IPS-NIHi7 (cell line): ENCODE measurements around the gene HRC.
A peak's percentile ranks its signal among the peaks of the same experiment; 100 is the strongest.

Experiments
- DNase-seq: peaks from one replicate; pipeline ENCODE4 v3.0.0; 2012; ENCODE audit warnings: mixed read lengths; ENCODE audit errors: extremely low spot score

HRC gene

GRCh38 chr19:49160450-49161189 is 5.4 kb upstream of the HRC start:
- no peak for DNase-seq

- DNase-seq: peak; percentile 92
These were observed 2.4 kb upstream of the HRC start, which contains the start of gene TRPM4 for GRCh38 chr19:49157445-49158224. Gene TRPM4, plus strand, starts transcription at chr19:49157792. Its CDS starts 75 bp downstream, at chr19:49157867.

DNA sequence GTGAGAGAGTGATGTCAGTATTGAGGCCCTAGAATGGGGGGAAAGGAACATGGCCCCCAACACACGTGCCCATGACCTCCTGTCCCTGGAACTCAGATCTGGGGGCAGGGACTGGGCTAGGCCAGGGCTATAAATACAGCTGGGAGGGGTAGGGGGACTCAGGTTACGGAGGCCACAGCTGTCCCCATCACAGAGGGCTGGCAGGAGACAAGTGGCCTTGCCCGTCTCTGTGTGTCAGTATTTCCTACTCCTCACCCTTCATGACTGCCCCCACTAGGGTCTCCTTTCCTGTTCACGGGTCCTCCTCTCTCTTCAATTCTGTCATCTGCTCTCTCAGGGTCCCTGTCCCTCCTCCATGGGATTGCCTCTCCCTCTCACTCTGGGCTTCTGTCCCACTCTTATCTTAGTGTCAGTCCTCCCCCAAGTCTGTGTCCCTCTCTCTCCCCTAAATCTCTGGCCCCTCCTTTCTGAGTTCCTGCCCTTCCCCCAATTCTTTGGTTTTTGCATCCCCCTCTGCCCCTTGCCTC is 687 bp upstream of the HRC start:
- DNase-seq: no peak

- DNase-seq: no peak
These were observed 917 bp downstream of the HRC start for GRCh38 chr19:49154279-49154678.

DNA sequence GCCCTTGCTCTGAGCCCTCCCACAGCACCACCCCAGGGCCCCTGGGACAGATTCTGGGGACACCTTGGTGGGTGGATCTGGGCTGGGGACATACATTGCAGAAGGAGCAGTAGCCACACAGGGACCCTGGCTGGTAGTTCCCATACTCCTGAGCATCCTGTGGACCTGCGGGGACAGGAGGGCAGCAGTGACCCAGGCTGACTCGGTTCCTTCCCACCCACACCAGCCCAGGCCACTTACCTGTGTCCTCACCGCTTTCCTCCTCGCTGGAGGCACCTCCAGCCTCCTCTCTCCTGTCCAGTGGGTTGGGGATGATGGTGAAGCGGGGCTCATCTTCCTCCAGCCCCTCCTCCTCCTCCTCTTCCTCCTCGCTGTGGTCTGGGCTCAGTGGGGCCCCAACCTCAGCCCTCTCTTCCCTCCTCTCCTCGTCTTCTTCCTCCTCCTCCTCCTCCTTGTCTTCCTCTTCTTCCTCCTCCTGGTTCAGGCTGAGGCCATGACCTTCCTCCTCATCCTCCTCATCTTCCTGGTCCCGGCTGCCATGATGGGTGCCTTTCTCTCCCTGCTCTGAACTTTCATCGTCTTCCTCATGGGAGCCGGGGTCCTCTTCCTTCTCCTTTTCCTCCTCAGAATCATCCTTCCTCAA is 1.9 kb downstream of the HRC start:
- no peak for DNase-seq

- no peak for DNase-seq
These were observed 3.1 kb downstream of the HRC start for GRCh38 chr19:49152119-49152550.

GRCh38 chr19:49151267-49152118 is 3.7 kb downstream of the HRC start:
- peak; percentile 91 for DNase-seq

GRCh38 chr19:49150944-49151243 is 4.3 kb downstream of the HRC start:
- peak; percentile 6 for DNase-seq

DNA sequence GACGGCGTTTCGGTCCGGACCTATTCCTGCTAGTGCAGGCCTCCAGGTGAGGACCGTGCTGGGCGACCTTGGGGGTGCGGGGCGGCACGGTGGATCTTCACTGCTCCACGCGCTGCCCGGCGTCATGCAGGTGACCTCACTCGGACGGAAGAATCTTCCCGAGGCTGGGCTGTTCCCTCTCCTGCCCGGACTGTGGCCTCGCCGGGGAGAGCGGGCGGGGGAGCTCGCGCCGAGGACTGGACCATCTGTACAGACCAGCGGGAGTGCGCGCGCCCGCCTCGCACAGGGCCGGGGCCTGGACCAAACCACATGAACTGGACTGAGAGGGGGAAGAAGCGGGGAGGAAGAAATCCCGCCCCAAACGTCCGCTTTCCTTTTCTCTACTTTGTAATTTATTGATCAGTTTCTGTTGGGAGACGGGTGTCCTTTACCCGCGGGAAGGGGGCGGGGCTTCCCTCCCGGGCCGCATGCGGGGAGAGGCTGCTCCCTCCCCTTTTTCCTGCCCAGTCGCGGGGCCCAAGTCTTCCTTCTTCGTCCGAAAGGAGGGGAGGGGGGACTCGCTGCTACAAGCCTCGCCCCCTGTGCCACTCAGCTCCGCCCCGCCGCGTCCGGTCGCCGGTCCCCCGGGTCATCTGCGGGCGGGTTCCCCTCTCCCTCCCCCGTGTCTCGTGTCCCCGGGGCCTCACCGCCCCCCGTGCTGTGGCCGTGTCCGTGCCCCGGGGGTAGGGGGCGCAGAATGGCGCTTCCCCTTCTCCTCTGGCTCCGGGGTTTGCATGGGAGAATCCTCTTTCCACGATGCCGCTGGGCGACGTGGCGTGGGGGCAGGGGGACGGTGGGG is 4.9 kb downstream of the HRC start:
- DNase-seq: peak; percentile 74

GRCh38 chr19:49149652-49150105 is 5.5 kb downstream of the HRC start:
- peak; percentile 46 for DNase-seq

DNA sequence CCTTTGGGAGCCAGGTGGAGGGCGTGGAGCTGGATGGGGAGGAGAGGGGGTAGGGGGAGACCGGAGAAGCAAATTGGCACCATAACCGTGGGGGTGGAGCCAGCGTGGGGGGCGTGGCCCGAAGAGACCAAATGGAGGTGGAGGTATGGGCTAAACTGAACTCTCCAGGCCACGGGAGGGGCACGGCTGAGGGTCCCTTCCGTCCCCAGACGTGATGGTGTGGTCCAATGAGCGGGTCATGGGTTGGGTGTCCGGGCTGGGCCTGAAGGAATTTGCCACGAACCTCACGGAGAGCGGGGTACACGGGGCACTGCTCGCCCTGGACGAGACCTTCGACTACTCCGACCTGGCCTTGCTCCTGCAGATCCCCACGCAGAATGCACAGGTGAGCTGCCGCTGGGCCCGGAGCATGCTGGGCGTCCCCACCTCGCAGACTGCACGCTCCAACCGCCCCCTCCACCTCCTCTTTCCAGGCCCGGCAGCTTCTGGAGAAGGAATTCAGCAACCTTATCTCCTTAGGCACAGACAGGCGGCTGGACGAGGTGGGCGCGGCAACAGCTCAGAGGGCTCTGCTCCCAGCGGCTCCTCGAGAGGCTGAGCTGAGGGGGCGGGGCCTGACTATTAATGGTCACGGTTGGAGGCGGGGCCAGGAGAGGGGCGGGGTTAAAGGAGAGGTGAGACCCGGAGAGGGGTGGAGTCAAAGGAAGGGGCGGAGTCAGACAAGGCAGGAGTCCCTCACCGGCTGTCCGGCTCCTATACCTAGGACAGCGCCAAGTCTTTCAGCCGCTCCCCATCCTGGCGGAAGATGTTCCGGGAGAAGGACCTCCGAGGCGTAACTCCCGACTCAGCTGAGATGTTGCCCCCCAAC is 6.2 kb downstream of the HRC start:
- DNase-seq: peak; percentile 92

DNA sequence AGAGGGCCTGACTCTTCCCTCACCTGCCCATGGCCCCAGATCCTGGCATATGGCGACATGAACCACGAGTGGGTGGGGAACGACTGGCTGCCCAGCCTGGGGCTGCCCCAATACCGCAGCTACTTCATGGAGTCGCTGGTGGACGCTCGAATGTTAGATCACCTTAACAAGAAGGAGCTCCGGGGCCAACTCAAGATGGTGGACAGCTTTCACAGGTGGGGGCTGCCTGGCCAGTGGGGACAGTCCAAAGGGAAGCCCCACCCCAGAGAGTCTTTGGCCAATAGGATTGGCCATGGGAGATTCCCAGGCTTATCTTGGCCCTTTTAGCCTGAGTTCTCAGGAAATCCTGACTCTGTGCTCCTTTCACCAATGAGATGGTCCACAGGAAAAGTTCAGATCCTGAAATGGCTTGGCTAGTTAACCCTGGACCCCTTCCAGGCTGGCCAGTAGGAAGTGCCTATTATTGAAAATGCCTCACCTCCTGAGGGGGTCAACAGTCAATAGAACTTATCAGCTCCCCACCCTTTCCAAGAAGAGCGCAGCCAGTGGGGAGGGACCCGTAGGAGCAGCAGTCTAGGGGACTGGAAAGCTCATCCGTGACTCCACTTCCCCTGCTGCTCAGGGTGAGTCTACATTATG is 7.0 kb downstream of the HRC start:
- peak; percentile 6 for DNase-seq

DNA sequence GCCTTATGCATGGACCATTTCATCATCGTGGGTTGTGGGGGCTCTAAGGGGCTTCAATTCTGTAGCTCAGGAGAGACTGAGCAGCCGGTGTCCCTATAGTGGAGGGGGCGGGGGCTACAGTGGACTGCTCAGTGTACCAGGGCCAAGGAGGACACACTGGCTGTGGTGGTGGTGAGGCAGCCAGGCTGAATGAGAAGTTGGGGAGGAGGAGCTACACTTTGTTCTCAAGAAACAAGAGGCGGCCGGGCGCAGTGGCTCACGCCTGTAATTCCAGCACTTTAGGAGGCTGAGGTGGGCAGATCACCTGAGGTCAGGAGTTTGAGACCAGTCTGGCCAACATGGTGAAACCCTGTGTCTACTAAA is 8.8 kb downstream of the HRC start:
- peak; percentile 43 for DNase-seq

DNA sequence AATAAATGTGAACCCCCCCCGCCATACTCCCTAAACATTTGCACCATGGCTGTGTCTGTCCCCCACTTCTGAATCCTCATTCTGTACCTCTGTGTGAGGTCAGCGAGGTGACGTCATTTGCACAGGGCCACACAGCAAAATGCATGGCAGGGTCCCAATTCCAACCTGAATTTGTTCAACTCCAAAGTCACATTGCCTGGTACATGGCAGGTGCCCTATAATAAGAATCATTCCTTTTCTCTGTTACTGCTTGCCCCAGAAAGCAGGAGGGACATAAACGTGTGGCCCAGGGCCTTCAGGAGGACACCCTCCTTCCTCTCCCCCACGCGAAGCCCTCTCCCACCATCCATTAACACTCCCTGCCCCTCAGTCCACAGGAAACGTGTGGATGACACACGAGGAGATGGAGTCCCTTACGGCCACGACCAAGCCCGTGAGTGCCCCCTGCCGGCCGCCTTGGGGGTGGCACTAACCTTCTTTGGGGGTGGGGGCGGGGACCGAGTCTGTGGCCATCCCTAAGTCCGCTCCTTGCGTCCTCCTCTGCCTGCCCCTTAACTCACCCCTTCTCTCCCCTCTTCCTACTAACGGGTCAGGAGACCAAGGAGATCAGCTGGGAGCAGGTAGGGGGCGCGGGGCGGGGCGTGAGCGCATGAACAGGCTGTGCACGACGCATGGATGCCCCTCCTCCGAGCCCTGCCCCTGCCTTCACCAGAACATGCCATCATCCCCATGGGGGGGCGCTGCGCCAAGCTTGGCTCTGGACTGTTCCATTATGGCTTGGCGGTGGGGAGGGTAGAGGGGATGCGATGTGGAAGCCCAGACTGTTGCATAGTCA is 9.4 kb downstream of the HRC start:
- peak; percentile 76 for DNase-seq

DNA sequence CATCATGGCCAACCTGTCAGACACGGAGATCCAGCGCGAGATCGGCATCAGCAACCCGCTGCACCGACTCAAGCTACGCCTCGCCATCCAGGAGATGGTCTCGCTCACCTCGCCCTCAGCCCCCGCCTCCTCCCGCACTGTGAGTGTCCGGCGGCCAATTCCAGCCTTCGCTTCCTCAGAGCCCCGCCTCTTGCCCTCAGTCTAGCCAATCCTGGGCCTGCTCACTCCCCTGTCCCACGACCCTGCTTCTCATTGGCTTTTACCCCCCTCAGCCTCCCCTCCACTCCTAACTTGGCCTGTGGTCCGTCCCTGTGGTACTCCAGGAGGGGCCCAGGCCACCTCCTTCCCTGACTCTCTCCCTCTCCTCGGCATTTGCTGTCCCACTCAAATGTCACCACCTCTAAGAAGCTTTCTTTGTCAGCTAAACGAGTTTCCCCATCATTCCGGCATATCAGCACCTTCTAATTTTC is 12.3 kb downstream of the HRC start:
- peak; percentile 97 for DNase-seq

DNA sequence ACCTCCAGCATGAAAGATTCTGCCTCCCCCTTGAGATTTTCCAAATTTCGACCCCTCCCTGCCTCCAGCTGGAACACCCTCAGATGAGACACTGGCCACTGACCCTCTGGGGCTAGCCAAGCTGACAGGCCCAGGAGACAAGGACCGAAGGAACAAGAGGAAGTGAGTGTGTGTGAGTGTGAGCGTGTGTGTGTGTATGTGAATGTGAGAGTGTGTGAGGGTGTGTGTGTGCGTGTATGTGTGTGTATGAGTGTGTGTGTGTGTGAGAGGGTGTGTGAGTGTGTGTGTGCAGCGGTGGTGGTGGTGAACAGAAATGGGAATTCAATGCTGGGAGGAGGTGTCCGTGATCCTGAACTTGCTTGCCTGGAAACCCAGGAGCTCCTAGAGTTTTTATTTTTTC is 13.8 kb downstream of the HRC start:
- DNase-seq: no peak

DNA sequence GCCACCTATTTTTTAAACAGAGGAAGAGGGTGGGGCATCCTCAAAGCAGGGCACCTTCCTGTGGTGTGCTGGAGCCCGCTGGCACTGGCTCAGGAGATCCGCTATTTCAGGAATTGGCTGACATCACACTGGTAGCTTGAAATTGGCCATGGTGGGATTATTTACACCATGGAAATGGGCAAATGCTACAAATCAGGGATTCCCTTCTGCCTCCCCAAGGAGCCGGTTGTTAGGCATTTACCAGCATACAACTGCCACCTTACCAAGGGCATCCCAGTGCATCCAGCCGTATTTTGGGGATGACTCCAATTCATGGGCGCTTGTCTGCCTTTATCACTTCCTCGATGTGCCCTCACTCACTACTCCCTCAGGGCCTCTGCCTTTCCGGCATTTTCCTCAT is 14.2 kb downstream of the HRC start:
- DNase-seq: no peak

DNA sequence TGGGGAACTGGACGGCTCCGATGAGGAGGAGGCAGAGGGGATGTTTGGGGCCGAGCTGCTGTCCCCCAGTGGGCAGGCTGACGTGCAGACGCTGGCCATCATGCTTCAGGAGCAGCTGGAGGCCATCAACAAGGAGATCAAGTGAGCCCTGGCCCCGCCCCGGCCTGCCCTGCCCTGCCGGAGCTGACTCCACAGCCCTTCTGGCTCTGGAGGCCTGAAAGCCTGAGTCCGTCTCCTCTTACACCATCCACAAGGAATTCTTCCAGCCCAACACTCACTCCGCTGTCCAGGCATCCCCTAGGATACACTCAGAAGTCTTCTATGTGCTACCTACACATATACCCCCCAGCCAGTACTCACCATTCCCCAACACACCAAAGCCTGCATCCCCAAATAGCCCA is 18.4 kb downstream of the HRC start:
- DNase-seq: no peak
